GM10847 (cell line): ENCODE data around the gene CACNA2D1.

ENCODE experiments used
- POLR2A ChIP-seq: IDR thresholded peaks from 2 replicates; pipeline ENCODE4 v1.6.1; 2011; ENCODE audit not compliant: insufficient read length; ENCODE audit errors: extremely low read depth

CACNA2D1 gene

GRCh38 chr7:81903115-81903514, 540.5 kb downstream of the CACNA2D1 start:
- no peak for TF ChIP-seq POLR2A

GRCh38 chr7:81902536-81902935, 541.0 kb downstream of the CACNA2D1 start:
- no peak for TF ChIP-seq POLR2A
